Liver (tissue), 9 donors: ENCODE results near the gene P2RY13. TPM values are rescaled to one million over a fixed set of nuclear protein-coding genes. Genes with fewer than 3 reads are reported as not detected.

ENCODE experiments used
- DNase-seq: peaks from one replicate; pipeline ENCODE4 v3.0.0-alpha.2; 2017; ENCODE audit warnings: low spot score
- H3K27ac ChIP-seq, 2 donors: one replicate each; pipeline ENCODE4 v1.7.0; 2013; ENCODE audit warnings: inconsistent platforms in 2 of 2, low read length in 2 of 2, control low read depth in 1 of 2, low read depth in 1 of 2, mild to moderate bottlenecking in 1 of 2
- H3K27me3 ChIP-seq, 4 donors: one replicate each; pipeline versions ENCODE4 v1.6.1 to v1.7.0; 2013; ENCODE audit warnings: low read length in 3 of 4, inconsistent platforms in 1 of 4, mild to moderate bottlenecking in 1 of 4, moderate library complexity in 1 of 4; ENCODE audit not compliant: control insufficient read depth in 4 of 4, insufficient read depth in 4 of 4
- H3K36me3 ChIP-seq, 4 donors: one replicate each; pipeline versions ENCODE4 v1.6.1 to v1.7.0; 2013; ENCODE audit warnings: low read length in 3 of 4, mild to moderate bottlenecking in 3 of 4, low read depth in 1 of 4, moderate library complexity in 1 of 4; ENCODE audit not compliant: control insufficient read depth in 4 of 4, insufficient read depth in 3 of 4
- H3K4me1 ChIP-seq, 4 donors: one replicate each; pipeline versions ENCODE4 v1.6.1 to v1.7.0; 2013; ENCODE audit warnings: low read length in 3 of 4, mild to moderate bottlenecking in 3 of 4, moderate library complexity in 1 of 4; ENCODE audit not compliant: control insufficient read depth in 4 of 4, insufficient read depth in 4 of 4
- H3K4me3 ChIP-seq, 3 donors: one replicate each; pipeline versions ENCODE4 v1.6.1 to v1.7.0; 2013; ENCODE audit warnings: low read length in 3 of 3, control low read depth in 1 of 3, low read depth in 1 of 3, mild to moderate bottlenecking in 1 of 3
- H3K9ac ChIP-seq, 2 donors: one replicate each; pipeline ENCODE4 v1.7.0; 2013; ENCODE audit warnings: low read length in 2 of 2, mild to moderate bottlenecking in 2 of 2, moderate library complexity in 2 of 2, control low read depth in 1 of 2, low read depth in 1 of 2
- H3K9me3 ChIP-seq, 4 donors: one replicate each; pipeline versions ENCODE4 v1.6.1 to v1.7.0; 2013; ENCODE audit warnings: low read length in 3 of 4; ENCODE audit not compliant: control insufficient read depth in 4 of 4
- EGR1 ChIP-seq, 2 donors: IDR thresholded peaks; 2 replicates each; pipeline ENCODE4 v1.6.1; 2016 to 2018; ENCODE audit warnings: antibody characterized with exemption in 2 of 2, low read depth in 2 of 2
- FOXA1 ChIP-seq: IDR thresholded peaks from 2 replicates; pipeline ENCODE4 v1.6.1; 2016; ENCODE audit warnings: antibody characterized with exemption
- FOXA2 ChIP-seq: IDR thresholded peaks from 2 replicates; pipeline ENCODE4 v1.6.1; 2016; ENCODE audit warnings: antibody characterized with exemption
- GABPA ChIP-seq, 2 donors: IDR thresholded peaks in 1 of 2; conservative IDR thresholded peaks in 1 of 2; 2 replicates each; pipeline ENCODE4 v1.6.1; 2016; ENCODE audit warnings: antibody characterized with exemption in 2 of 2, mild to moderate bottlenecking in 1 of 2, moderate library complexity in 1 of 2
- HNF4A ChIP-seq, 2 donors: conservative IDR thresholded peaks; 2 replicates each; pipeline ENCODE4 v1.6.1; 2016; ENCODE audit warnings: antibody characterized with exemption in 2 of 2, mild to moderate bottlenecking in 2 of 2
- HNF4G ChIP-seq: IDR thresholded peaks from 2 replicates; pipeline ENCODE4 v1.6.1; 2016; ENCODE audit warnings: antibody characterized with exemption
- JUND ChIP-seq, 2 donors: IDR thresholded peaks; 2 replicates each; pipeline ENCODE4 v1.6.1; 2016; ENCODE audit warnings: antibody characterized with exemption in 2 of 2
- NR2F2 ChIP-seq: IDR thresholded peaks from 2 replicates; pipeline ENCODE4 v1.6.1; 2016; ENCODE audit warnings: antibody characterized with exemption
- RAD21 ChIP-seq, 2 donors: IDR thresholded peaks; 2 replicates each; pipeline ENCODE4 v1.6.1; 2016; ENCODE audit warnings: antibody characterized with exemption in 2 of 2, mild to moderate bottlenecking in 2 of 2
- RXRA ChIP-seq, 2 donors: IDR thresholded peaks; 2 replicates each; pipeline ENCODE4 v1.6.1; 2017 to 2018; ENCODE audit warnings: antibody characterized with exemption in 2 of 2, mild to moderate bottlenecking in 1 of 2
- SP1 ChIP-seq: IDR thresholded peaks from 2 replicates; pipeline ENCODE4 v1.6.1; 2018; ENCODE audit warnings: antibody characterized with exemption, mild to moderate bottlenecking
- TAF1 ChIP-seq: conservative IDR thresholded peaks from 2 replicates; pipeline ENCODE4 v1.6.1; 2016; ENCODE audit warnings: antibody characterized with exemption, mild to moderate bottlenecking
- YY1 ChIP-seq: IDR thresholded peaks from 2 replicates; pipeline ENCODE4 v1.6.1; 2016; ENCODE audit warnings: antibody characterized with exemption, mild to moderate bottlenecking
- WGBS: extraction: QIAGEN DNeasy Blood & Tissue Kit; methylation state at CpG from one replicate; pipeline ENCODE4 v1.1.7; 2013; 5-methylcytosine and 5-hydroxymethylcytosine counted together
- polyA plus RNA-seq, 2 donors: library from polyadenylated mRNA; stranded (reverse) in 1 of 2; unstranded in 1 of 2; fragments of 200-250 nt in 1 of 2; fragments of >200 nt in 1 of 2; fragmentation: Nextera tagmentation in 1 of 2; extraction: Ambion mirVana in 1 of 2; gene quantifications; one replicate each; pipeline versions ENCODE4 v1.2.1 to v1.2.3, GENCODE V29; 2013 to 2015
- total RNA-seq, 2 donors: library from RNA; depleted of rRNA; stranded (reverse); fragments of >200 nt; gene quantifications; one replicate each; pipeline ENCODE4 v1.2.3, GENCODE V29; 2014
- TF ChIP-seq, protein P1 (sequence below): IDR thresholded peaks from 2 replicates; pipeline ENCODE4 v1.6.1; 2016; ENCODE audit warnings: antibody characterized with exemption
- TF ChIP-seq, protein P2 (sequence below): IDR thresholded peaks from 2 replicates; pipeline ENCODE4 v1.6.1; 2016; ENCODE audit warnings: antibody characterized with exemption
- TF ChIP-seq, protein P3 (sequence below): IDR thresholded peaks from 2 replicates; pipeline ENCODE4 v1.6.1; 2016; ENCODE audit warnings: antibody characterized with exemption
- TF ChIP-seq, protein P4 (sequence below): fragments of 150-350 bp; IDR thresholded peaks from 2 replicates; pipeline ENCODE4 v1.5.1; 2017; ENCODE audit warnings: improper control_type of control experiment, low read depth, low read length; ENCODE audit not compliant: missing input control
- TF ChIP-seq, protein P5 (sequence below): IDR thresholded peaks from 2 replicates; pipeline ENCODE4 v1.6.1; 2016; ENCODE audit warnings: antibody characterized with exemption, mild to moderate bottlenecking
- donor health status: healthy.
- donor health status: healthy.
- donor health status: healthy.
- donor health status: healthy.
- donor health status: healthy.

The P2RY13 gene
- total and polyA plus RNA-seq, 4 donors: 1.3 to 6.1 (median 3.2) TPM

DNA sequence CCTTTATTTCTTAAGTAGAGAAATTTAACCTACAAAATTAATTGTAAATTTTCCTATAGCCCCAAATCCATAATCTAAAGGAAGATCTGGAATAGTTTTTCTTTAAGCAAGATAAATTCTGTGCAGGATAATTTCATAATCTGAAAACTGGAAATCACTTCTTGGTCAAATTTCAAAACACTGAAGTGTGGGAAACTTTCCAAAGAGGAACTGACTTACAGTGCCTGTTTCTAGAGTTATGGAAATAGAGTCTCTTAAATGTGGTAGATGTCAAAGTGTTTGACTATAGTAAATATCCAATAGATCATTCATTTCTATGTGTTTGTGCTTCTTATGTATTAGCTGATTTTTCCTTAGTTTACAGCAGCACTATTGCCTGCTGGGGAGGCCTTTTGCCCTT, 1.6 kb upstream of the P2RY13 start (continued):
- TF ChIP-seq, protein P1, sequence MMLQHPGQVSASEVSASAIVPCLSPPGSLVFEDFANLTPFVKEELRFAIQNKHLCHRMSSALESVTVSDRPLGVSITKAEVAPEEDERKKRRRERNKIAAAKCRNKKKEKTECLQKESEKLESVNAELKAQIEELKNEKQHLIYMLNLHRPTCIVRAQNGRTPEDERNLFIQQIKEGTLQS: no peak
- no peak for TF ChIP-seq RXRA (IDR thresholded peaks at IDR 0.05)
- TF ChIP-seq, protein P2, sequence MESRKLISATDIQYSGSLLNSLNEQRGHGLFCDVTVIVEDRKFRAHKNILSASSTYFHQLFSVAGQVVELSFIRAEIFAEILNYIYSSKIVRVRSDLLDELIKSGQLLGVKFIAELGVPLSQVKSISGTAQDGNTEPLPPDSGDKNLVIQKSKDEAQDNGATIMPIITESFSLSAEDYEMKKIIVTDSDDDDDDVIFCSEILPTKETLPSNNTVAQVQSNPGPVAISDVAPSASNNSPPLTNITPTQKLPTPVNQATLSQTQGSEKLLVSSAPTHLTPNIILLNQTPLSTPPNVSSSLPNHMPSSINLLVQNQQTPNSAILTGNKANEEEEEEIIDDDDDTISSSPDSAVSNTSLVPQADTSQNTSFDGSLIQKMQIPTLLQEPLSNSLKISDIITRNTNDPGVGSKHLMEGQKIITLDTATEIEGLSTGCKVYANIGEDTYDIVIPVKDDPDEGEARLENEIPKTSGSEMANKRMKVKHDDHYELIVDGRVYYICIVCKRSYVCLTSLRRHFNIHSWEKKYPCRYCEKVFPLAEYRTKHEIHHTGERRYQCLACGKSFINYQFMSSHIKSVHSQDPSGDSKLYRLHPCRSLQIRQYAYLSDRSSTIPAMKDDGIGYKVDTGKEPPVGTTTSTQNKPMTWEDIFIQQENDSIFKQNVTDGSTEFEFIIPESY: no peak

DNA sequence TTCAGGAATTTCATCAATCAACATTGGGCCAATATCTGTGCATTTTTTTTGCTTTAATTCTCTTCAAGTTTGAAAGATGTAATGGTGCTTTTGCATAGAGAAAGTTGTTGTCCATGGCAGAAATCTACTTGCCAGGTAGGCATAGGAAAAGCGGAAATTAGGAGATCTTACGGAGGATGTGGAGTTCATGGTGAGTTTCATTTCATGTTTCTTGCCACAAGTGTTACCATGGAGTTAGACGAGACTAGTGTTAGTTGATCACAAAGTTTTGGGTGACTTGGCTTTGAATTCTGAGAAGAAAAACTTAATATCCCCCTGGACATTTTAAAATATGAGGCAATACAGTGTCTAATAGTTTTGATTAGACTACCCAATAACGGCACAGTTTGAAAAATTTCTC, 1.0 kb upstream of the P2RY13 start:
- no peaks in the 10 kb centered on the region for H3K9me3 ChIP-seq
- H3K9ac ChIP-seq: no peak overlapping the region
- no peak for TF ChIP-seq NR2F2
- no peak for TF ChIP-seq RAD21 (IDR thresholded peaks at IDR 0.05)
- TF ChIP-seq JUND (IDR thresholded peaks at IDR 0.05): no peak
- no peak for TF ChIP-seq SP1
- TF ChIP-seq, protein P1: no peak
- no peak for TF ChIP-seq YY1
- TF ChIP-seq HNF4A (conservative IDR thresholded peaks at IDR 0.05): no peak
- no peak for TF ChIP-seq GABPA (IDR thresholded peaks at IDR 0.05 in 1 of 2, conservative IDR thresholded peaks at IDR 0.05 in 1 of 2)
- H3K36me3 ChIP-seq: no peaks in the 10 kb centered on the region
- 67% methylated on average over 4 of the region's 4 CpGs for WGBS
- H3K27me3 ChIP-seq: no peaks in the 10 kb centered on the region
- H3K4me3 ChIP-seq: no peak overlapping the region
- H3K4me1 ChIP-seq: no peaks in the 10 kb centered on the region
- no peak for DNase-seq
- no peak overlapping the region for H3K27ac ChIP-seq

DNA sequence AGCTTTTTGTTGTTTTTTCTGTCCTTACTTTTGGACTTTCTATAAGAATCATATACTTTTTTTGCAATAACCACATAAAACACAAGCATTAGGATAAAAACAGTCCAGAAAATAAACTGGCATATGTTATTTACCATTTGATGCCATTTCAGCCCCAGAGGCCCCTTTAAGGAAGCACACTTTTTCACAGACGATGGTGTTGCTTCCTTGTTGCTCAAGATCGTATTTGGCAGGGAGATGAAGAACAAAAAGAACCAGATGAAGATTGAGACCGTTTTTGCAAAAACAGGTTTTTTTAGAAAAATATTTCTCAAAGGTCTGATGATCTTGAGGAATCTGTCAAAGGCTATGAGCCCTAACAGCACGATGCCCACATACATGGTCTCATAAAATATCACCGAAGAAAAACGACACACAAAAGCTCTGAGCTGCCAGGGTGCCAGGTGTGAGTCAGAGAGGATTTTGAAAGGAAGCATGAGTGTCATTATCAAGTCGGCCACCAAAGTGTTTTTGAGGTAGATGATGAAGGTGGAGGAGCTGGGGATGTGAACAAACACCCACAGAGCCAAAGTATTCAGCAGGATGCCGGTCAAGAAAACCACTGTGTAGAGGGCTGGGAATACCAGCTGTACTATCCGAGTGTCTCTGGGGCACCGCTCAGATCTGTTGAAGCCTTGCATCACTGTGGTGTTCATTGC, 902 bp downstream of the P2RY13 start:
- H3K4me3 ChIP-seq: peak overlapping the region; percentile 4 to 23 (median 20)
- no peaks in the 10 kb centered on the region for H3K36me3 ChIP-seq
- no peak for DNase-seq
- H3K27ac ChIP-seq: peak overlapping the region in 1 of 2 donors; percentile 13
- 53% methylated on average over 10 of the region's 10 CpGs for WGBS
- H3K9me3 ChIP-seq: no peaks in the 10 kb centered on the region
- TF ChIP-seq, protein P1: no peak
- TF ChIP-seq EGR1 (IDR thresholded peaks at IDR 0.05; ENCODE audit: low read depth in 2 of 2) (no peak), NR2F2 (no peak), RAD21 (IDR thresholded peaks at IDR 0.05) (no peak), TAF1 (no peak), YY1 (no peak), RXRA (IDR thresholded peaks at IDR 0.05) (no peak), GABPA (IDR thresholded peaks at IDR 0.05 in 1 of 2, conservative IDR thresholded peaks at IDR 0.05 in 1 of 2) (no peak), HNF4G (no peak), HNF4A (conservative IDR thresholded peaks at IDR 0.05) (no peak), FOXA2 (no peak), FOXA1 (no peak), JUND (IDR thresholded peaks at IDR 0.05) (no peak), SP1 (no peak)
- TF ChIP-seq, protein P2: no peak
- TF ChIP-seq, protein P3, sequence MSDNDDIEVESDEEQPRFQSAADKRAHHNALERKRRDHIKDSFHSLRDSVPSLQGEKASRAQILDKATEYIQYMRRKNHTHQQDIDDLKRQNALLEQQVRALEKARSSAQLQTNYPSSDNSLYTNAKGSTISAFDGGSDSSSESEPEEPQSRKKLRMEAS: no peak
- TF ChIP-seq, protein P4, sequence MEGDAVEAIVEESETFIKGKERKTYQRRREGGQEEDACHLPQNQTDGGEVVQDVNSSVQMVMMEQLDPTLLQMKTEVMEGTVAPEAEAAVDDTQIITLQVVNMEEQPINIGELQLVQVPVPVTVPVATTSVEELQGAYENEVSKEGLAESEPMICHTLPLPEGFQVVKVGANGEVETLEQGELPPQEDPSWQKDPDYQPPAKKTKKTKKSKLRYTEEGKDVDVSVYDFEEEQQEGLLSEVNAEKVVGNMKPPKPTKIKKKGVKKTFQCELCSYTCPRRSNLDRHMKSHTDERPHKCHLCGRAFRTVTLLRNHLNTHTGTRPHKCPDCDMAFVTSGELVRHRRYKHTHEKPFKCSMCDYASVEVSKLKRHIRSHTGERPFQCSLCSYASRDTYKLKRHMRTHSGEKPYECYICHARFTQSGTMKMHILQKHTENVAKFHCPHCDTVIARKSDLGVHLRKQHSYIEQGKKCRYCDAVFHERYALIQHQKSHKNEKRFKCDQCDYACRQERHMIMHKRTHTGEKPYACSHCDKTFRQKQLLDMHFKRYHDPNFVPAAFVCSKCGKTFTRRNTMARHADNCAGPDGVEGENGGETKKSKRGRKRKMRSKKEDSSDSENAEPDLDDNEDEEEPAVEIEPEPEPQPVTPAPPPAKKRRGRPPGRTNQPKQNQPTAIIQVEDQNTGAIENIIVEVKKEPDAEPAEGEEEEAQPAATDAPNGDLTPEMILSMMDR: no peak
- TF ChIP-seq, protein P5, sequence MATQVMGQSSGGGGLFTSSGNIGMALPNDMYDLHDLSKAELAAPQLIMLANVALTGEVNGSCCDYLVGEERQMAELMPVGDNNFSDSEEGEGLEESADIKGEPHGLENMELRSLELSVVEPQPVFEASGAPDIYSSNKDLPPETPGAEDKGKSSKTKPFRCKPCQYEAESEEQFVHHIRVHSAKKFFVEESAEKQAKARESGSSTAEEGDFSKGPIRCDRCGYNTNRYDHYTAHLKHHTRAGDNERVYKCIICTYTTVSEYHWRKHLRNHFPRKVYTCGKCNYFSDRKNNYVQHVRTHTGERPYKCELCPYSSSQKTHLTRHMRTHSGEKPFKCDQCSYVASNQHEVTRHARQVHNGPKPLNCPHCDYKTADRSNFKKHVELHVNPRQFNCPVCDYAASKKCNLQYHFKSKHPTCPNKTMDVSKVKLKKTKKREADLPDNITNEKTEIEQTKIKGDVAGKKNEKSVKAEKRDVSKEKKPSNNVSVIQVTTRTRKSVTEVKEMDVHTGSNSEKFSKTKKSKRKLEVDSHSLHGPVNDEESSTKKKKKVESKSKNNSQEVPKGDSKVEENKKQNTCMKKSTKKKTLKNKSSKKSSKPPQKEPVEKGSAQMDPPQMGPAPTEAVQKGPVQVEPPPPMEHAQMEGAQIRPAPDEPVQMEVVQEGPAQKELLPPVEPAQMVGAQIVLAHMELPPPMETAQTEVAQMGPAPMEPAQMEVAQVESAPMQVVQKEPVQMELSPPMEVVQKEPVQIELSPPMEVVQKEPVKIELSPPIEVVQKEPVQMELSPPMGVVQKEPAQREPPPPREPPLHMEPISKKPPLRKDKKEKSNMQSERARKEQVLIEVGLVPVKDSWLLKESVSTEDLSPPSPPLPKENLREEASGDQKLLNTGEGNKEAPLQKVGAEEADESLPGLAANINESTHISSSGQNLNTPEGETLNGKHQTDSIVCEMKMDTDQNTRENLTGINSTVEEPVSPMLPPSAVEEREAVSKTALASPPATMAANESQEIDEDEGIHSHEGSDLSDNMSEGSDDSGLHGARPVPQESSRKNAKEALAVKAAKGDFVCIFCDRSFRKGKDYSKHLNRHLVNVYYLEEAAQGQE: no peak
- no peaks in the 10 kb centered on the region for H3K27me3 ChIP-seq
- H3K9ac ChIP-seq: peak overlapping the region; percentile 11 to 13
- no peaks in the 10 kb centered on the region for H3K4me1 ChIP-seq
